ENCODE data around the gene EFNA3. TPM values are rescaled to one million over a fixed set of nuclear protein-coding genes. Genes with fewer than 3 reads are reported as not detected.

Gene EFNA3
- total and polyA plus RNA-seq, 9 of the 15 experiments (the other 6 are each of a cell fraction or from before 2014, with no cell fraction given), result 0.59 to 7.9 (median 4.7) TPM

- TF ChIP-seq RCOR1 (IDR thresholded peaks at IDR 0.05; ENCODE audit: borderline replicate concordance in 1 of 2, low read depth in 2 of 2, low read length in 2 of 2) (0 out of 4 replicates have a peak, but pooled peaks of 1 of the 2 experiments have one; percentile 8), JUND (IDR thresholded peaks at IDR 0.05; ENCODE audit: borderline replicate concordance, low read depth, low read length) (0 out of 2 replicates have a peak, but pooled peaks have one; percentile 19), JUND (tag; IDR thresholded peaks at IDR 0.05; ENCODE audit: borderline replicate concordance, low read depth, low read length) (no peak), REST (IDR thresholded peaks at IDR 0.05; ENCODE audit: borderline replicate concordance) (peak; percentile 75; the same call in 1 of the 2 replicates), REST (CRISPR knock-in tag; IDR thresholded peaks at IDR 0.05; ENCODE audit: low read depth) (no peak), SMARCA4 (IDR thresholded peaks at IDR 0.05) (no peak), SMC3 (conservative IDR thresholded peaks at IDR 0.05; ENCODE audit: insufficient read depth, low read depth, low read length) (peak; percentile 61), ZNF232 (CRISPR knock-in tag; IDR thresholded peaks at IDR 0.05) (no peak), IRF2 (CRISPR knock-in tag; IDR thresholded peaks at IDR 0.05) (no peak), SP1 (CRISPR knock-in tag; IDR thresholded peaks at IDR 0.05) (0 out of 2 replicates have a peak, but pooled peaks have one; percentile 14), NRF1 (conservative IDR thresholded peaks at IDR 0.05 in 1 of 2, IDR thresholded peaks at IDR 0.05 in 1 of 2) (no peak), MAZ (CRISPR knock-in tag; conservative IDR thresholded peaks at IDR 0.05 in 1 of 2, IDR thresholded peaks at IDR 0.05 in 1 of 2) (0 out of 4 replicates have a peak, but pooled peaks of 1 of the 2 experiments have one; percentile 36), NCOA6 (IDR thresholded peaks at IDR 0.05) (no peak)
- TF ChIP-seq, protein P1, sequence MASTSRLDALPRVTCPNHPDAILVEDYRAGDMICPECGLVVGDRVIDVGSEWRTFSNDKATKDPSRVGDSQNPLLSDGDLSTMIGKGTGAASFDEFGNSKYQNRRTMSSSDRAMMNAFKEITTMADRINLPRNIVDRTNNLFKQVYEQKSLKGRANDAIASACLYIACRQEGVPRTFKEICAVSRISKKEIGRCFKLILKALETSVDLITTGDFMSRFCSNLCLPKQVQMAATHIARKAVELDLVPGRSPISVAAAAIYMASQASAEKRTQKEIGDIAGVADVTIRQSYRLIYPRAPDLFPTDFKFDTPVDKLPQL (IDR thresholded peaks at IDR 0.05; ENCODE audit: extremely low read depth, insufficient read length), result no peak
- TF ChIP-seq, protein P2, sequence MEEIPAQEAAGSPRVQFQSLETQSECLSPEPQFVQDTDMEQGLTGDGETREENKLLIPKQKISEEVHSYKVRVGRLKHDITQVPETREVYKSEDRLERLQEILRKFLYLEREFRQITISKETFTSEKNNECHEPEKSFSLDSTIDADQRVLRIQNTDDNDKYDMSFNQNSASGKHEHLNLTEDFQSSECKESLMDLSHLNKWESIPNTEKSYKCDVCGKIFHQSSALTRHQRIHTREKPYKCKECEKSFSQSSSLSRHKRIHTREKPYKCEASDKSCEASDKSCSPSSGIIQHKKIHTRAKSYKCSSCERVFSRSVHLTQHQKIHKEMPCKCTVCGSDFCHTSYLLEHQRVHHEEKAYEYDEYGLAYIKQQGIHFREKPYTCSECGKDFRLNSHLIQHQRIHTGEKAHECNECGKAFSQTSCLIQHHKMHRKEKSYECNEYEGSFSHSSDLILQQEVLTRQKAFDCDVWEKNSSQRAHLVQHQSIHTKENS (CRISPR knock-in tag; IDR thresholded peaks at IDR 0.05), result no peak
- TF ChIP-seq, protein P3, sequence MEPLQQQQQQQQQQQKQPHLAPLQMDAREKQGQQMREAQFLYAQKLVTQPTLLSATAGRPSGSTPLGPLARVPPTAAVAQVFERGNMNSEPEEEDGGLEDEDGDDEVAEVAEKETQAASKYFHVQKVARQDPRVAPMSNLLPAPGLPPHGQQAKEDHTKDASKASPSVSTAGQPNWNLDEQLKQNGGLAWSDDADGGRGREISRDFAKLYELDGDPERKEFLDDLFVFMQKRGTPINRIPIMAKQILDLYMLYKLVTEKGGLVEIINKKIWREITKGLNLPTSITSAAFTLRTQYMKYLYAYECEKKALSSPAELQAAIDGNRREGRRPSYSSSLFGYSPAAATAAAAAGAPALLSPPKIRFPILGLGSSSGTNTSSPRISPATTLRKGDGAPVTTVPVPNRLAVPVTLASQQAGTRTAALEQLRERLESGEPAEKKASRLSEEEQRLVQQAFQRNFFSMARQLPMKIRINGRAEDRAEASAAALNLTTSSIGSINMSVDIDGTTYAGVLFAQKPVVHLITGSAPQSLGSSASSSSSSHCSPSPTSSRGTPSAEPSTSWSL (CRISPR knock-in tag; IDR thresholded peaks at IDR 0.05; ENCODE audit: borderline replicate concordance), result no peak
Observed at GRCh38 chr1:155093911-155094621, 15.4 kb downstream of the EFNA3 start (continued).
